ENCODE data around the gene FOXD4L5.
"Not testable (repeated sequence)": the region's sequence is repeated elsewhere in the genome, so short reads cannot be mapped to it uniquely, and the experiment has no call there.

The FOXD4L5 gene

GRCh38 chr9:65285109-65285508 is at the start of gene FOXD4L5:
FOXD4L5 (minus strand) TSS chr9:65285209; CDS start chr9:65284377, 832 bp downstream.
- not testable (repeated sequence) for DNase-seq (ENCODE audit: low spot score)

GRCh38 chr9:65283943-65284342 is 1.1 kb downstream of the FOXD4L5 start:
- not testable (repeated sequence) for DNase-seq (ENCODE audit: low spot score)

DNA sequence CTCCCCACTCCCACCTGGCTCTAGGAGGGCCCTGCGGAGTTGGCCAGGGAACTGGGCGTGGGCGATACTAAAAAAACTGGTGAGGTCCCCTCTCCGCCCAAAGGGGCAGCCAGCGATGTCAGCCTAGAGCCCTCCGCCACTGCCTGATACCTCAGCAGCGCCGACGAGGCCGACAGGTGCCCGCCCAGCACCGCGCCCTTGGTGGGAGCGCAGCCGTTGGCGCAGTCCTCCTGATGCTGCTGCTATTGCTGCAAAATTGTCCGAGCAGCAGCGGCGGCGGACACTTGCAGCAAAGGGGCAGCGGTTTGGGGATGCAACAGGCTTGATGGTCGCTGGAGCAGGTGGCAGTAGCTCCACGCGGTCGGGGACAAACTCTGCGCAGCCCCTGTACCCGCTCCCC is 2.0 kb downstream of the FOXD4L5 start:
- not testable (repeated sequence) for DNase-seq (ENCODE audit: low spot score)
